Endothelial cell of umbilical vein (primary cell): ENCODE data around the gene PDE1A.

Experiments used
- JUN ChIP-seq: IDR thresholded peaks from 2 replicates; pipeline ENCODE4 v1.6.1; 2011; ENCODE audit warnings: borderline replicate concordance, low read depth; ENCODE audit not compliant: insufficient read length, insufficient read depth
- POLR2A ChIP-seq: IDR thresholded peaks from 2 replicates; pipeline ENCODE4 v1.6.1; 2012; ENCODE audit warnings: low read depth, mild to moderate bottlenecking, control low read depth, low read length
- POLR2AphosphoS5 ChIP-seq: IDR thresholded peaks from 2 replicates; pipeline ENCODE4 v1.6.1; 2012; ENCODE audit warnings: low read depth, mild to moderate bottlenecking, control low read depth, low read length, moderate library complexity; ENCODE audit not compliant: insufficient read depth
- TF ChIP-seq, protein P1 (sequence below), 2 donors: IDR thresholded peaks; 1 replicate in 1 of 2; 2 replicates in 1 of 2; pipeline ENCODE4 v1.5.1; 2011; ENCODE audit warnings: low read length in 2 of 2, mild to moderate bottlenecking in 2 of 2, moderate library complexity in 2 of 2, control low read depth in 1 of 2, inconsistent platforms in 1 of 2, low read depth in 1 of 2; ENCODE audit not compliant: insufficient read depth in 1 of 2; ENCODE audit errors: extremely low read depth in 1 of 2
- TF ChIP-seq, protein P2 (sequence below): IDR thresholded peaks from 2 replicates; pipeline ENCODE4 v1.6.1; 2011; ENCODE audit not compliant: insufficient read depth, insufficient read length

DNA sequence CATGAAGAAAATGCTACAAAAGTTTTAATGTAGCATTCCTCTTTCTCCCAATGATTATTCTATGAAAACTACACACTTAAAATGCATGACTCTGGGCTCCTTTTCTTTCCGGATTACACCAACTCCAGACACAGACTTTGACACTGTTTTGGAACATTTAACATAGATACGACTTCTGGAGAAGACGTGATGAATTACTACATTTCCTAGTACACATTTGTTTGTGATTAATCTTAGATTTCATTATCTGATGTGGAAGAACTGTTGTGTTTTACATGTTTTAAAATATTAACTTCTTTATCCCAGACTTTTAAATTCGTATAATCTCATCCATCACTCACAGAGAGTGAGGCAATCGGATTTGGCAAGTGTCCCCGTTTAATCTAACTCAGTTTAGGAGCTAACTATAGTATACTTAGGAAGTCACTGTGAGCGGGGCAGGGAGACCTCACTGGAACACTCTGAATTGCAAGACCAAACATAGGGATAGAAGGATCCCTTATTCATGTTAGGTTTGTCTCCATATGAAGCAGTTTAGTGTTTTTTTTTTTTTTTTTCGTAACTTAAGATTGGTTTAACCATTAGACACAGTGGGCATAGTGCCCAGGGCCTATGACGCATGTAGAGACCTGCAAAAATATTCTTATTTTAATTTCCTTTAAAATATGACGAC is 66.7 kb downstream of the PDE1A start:
- TF ChIP-seq, protein P1, sequence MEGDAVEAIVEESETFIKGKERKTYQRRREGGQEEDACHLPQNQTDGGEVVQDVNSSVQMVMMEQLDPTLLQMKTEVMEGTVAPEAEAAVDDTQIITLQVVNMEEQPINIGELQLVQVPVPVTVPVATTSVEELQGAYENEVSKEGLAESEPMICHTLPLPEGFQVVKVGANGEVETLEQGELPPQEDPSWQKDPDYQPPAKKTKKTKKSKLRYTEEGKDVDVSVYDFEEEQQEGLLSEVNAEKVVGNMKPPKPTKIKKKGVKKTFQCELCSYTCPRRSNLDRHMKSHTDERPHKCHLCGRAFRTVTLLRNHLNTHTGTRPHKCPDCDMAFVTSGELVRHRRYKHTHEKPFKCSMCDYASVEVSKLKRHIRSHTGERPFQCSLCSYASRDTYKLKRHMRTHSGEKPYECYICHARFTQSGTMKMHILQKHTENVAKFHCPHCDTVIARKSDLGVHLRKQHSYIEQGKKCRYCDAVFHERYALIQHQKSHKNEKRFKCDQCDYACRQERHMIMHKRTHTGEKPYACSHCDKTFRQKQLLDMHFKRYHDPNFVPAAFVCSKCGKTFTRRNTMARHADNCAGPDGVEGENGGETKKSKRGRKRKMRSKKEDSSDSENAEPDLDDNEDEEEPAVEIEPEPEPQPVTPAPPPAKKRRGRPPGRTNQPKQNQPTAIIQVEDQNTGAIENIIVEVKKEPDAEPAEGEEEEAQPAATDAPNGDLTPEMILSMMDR (IDR thresholded peaks at IDR 0.05; ENCODE audit: extremely low read depth in 1 of 2, insufficient read depth in 1 of 2, low read depth in 1 of 2, low read length in 2 of 2), result no peak
- TF ChIP-seq POLR2A (no peak), POLR2AphosphoS5 (no peak), JUN (no peak)
- TF ChIP-seq, protein P2, sequence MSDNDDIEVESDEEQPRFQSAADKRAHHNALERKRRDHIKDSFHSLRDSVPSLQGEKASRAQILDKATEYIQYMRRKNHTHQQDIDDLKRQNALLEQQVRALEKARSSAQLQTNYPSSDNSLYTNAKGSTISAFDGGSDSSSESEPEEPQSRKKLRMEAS, result no peak
